HG03196 (cell line): ENCODE results near the gene KDM8.
"Not testable (repeated sequence)": the region's sequence is repeated elsewhere in the genome, so short reads cannot be mapped to it uniquely, and the experiment has no call there.

ENCODE experiments used
- ATAC-seq: cut with Tn5 transposase; IDR thresholded peaks from one replicate; pipeline ENCODE4 v1.9.1; 2021; ENCODE audit not compliant: unreplicated experiment

The KDM8 gene

DNA sequence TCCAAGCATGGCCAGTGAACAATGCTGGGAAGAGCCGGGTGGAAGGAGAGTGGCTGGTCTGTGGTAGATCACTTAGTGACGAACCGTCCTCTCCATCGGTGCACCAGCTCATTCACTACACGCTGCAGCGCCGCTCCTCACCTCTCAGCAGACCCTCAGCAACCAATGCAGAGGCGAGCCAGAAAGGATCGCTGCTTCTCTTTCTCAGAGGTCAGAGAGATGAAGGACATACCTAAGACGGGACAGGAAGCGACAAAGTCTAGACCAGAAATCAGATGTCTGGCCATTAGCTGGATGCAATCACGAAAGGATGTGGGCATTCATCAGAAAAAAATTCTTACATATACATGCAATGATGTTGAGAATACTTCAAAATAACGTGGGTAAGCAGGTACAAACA lies 38.3 kb downstream of the KDM8 start:
- ATAC-seq, result no peak

DNA sequence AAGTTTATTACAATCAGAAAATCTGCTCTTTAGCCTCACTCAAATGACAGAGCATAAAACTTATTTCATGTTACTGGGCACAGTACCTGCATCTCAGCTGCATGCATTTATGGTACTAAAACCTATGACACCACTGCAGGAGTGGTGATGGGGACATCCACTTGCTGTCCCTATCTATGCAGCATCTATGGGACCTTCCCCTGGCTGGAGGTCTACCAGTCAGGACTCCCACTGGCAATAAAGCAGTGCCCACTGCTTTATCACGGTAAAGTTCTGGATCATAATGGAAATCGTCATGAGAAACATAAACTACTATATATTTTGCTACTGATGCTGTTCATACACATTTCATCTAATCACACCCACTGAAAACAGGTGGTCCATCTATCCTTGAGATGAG lies 39.1 kb downstream of the KDM8 start:
- no peak for ATAC-seq

DNA sequence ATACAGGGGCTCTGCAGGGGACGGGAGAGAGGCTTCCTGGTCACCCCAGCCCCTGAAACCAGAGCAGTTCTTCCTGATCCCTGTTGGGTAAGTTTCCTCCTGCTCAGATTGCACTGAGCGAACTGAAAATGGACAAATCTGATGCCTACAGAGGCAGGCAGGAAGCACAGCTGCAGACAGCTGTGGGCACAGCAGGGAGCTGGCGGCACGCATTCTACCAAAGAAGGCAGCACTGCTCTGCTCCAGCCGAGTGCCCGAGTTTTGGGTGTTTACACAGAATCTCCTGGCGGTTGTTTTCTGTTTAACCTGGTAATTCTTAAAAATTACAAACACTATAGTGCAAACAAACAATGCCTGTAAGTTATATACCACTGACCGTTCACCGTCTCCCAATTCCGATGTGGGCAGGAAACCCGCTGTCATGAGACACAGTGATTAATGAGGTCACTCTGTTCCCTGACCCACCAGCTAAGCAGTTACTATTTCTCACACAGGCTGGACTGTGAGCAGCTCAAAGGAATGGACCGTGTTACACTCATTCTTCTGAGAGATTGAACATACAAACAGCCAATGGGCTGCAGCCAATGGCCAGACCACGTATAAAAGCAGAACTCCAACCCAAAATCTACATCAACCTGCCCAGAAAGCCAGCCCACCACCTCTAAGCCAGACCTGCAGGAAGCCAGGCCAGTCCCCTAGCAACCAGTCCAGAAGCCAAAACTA lies 39.7 kb downstream of the KDM8 start:
- no peak for ATAC-seq

DNA sequence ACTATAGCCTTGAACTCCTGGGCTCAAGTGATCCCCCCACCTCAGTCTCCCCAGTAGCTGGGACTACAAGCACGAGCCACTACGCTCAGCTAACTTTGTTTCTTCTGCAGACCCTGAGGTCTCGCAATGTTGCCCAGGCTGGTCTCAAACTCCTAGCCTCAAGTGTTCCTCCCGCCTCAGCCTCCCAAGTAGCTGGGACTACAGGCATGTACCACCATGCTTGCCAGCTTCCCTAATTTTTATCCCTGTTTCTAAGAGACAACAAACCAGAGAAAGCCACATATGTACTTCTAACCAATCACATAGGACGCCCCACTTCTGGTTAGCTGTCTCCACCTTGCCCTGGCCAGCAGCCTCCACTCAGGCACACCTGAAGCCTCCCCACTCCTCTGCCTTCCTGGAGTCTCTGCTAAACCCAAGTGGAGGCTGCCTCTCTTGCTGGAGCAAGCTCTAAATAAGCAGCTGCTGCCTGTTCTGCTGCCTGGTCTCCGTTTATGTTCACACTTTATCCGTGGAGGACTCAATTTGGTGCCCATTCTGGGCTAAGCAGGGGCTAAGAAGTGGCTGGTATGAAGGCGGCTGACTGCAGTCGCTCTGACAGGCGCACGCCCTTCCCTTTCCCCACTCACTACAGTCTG lies 40.5 kb downstream of the KDM8 start:
- ATAC-seq, result no peak

GRCh38 chr16:27244363-27244755 lies 41.0 kb downstream of the KDM8 start:
- no peak for ATAC-seq

DNA sequence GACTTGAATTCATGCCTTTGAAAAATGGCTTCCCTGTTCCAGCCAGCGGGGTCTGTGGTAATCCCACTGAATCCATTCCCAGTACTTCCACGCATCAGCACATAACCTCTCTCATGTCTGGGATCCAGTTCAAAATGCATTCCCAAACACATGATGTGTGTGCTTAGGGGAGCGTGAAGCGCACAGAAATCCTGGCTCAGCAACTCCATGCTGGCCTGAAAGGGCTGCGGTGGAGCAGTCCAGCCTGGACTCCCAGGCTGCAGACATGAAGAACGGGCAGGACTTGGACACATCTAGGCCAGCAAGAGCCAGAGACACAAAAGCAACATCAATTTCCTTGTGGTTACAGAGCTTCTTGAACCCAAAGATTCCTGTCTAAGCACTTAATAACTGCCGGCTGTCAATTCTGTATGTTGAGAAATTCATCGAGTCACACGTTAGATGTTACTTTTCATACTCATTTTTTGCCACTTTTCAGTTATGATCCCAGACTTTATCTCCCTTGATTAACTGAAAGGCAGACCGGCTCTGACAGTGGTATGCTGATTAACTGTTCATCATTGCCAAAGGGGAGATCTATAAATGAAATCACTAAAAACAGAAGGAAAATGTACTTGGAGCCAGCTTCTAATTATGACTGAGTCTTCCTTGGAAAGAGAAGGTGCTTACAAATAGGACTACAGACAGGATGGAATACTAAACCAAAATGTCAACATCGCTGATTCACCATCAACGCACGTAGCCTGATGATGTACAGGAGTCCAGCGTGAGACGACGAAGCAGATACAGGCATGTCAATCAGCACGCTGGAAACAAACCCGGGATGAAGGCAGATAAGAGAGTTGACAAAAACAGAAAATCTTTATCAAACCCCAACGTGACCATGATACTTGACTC lies 42.2 kb downstream of the KDM8 start:
- no peak for ATAC-seq

DNA sequence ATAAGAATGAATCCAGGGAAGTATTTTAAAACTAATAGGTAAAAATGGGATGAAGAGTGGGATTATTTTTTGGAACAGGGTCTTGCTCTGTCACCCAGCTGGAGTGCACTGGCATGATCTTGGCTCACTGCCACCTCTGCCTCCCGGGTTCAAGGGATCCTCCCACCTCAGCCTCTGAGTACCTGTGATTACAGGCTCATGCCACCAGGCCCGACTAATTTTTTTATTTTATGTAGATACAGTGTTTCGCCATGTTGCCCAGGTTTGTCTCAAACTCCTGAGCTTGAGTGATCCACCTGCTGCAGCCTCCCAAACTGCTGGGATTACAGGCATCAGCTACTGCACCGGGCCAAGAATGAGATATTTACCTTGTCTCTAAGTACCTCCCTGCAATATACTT lies 43.1 kb downstream of the KDM8 start:
- ATAC-seq, result no peak

DNA sequence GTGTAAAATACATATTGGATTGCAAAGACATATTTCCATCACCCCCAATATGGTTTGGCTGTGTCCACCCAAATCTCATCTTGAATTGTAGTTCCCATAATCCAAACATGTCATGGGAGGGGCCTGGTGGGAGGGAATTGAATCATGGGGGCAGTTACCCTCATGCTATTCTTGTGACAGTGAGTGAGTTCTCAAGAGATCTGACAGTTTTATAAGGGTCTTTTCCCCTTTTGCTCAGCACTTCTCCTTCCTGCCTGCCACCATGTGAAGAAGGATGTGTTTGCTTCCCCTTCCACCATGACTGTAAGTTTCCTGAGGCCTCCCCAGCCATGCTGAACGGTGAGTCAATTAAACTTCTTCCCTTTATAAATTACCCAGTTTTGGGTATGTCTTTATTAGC lies 43.8 kb downstream of the KDM8 start:
- ATAC-seq, result not testable (repeated sequence)

DNA sequence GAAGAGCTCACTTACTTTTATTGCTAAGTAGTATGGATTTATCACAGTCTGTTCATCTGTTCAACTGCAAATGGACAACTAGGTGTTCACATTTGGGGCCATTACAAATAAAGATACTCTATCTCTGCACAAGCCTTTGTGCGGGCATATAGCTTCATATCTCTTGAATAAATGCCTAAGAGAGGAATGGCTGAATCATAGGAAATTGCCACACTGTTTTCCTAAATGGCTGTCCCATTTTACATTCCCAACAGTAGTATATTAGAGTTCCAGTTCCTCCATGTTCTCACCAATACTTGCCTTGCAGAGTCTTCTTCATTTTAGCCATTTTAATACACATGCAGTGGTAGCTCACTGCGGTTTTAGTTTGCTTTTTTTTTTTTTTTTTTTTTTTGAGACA lies 44.7 kb downstream of the KDM8 start:
- no peak for ATAC-seq

- ATAC-seq, result not testable (repeated sequence)
Observed at GRCh38 chr16:27248886-27249285, 45.6 kb downstream of the KDM8 start.

- ATAC-seq, result no peak
Observed at GRCh38 chr16:27251541-27252205, 48.3 kb downstream of the KDM8 start.

DNA sequence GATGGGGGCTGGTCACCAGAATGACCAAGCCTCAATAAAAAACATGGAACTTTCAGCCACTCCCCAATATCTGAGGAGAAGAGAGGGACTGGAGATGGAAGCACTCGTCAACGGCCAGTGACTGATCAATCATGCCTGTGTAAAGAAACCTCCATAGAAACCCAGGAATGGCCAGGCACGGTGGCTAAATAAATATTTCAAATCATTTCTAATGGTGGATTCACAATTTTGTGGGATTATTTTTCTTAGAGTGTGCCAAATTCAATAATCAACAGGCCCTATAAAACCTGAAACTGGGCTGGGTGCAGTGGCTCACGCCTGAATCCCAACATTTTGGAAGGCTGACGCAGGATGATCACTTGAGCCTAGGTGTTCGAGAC lies 48.9 kb downstream of the KDM8 start:
- no peak for ATAC-seq

GRCh38 chr16:27253526-27253930 lies 50.2 kb downstream of the KDM8 start:
- no peak for ATAC-seq

DNA sequence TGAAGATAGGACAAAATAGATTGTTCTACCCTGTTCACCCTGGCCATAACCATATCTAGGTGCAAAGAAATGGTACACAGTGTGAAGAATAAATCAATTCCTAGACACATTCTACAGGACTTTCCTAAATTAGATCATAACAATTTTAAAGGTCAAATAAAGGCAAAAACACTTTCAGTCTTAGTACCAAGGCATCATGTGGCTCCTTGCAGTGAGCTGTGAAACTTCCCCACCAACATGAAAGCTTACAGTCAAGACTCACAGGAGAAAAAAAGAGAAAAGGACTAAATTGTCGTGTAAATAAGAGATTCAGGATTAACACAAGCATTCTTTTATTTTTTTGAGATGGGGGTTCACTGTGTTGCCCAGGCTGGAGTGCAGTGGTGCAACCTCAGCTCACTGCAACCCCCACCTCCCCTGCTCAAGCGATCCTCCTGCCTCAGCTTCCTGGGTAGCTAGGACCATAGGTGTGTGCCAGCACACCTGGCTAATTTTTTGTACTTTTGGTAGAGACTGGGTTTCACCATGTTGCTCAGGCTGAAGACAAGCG lies 51.0 kb downstream of the KDM8 start:
- ATAC-seq, result peak; percentile 74

- ATAC-seq, result no peak
Observed at GRCh38 chr16:27256861-27257260, 53.5 kb downstream of the KDM8 start.

GRCh38 chr16:27257271-27257670 lies 53.9 kb downstream of the KDM8 start:
- no peak for ATAC-seq

- ATAC-seq, result no peak
Observed at GRCh38 chr16:27258241-27258734, 55.0 kb downstream of the KDM8 start.

- ATAC-seq, result no peak
Observed at GRCh38 chr16:27259710-27260109, 56.4 kb downstream of the KDM8 start.

GRCh38 chr16:27262904-27263423 lies 59.6 kb downstream of the KDM8 start:
- not testable (repeated sequence) for ATAC-seq

GRCh38 chr16:27264151-27264550 lies 60.8 kb downstream of the KDM8 start:
- no peak for ATAC-seq

DNA sequence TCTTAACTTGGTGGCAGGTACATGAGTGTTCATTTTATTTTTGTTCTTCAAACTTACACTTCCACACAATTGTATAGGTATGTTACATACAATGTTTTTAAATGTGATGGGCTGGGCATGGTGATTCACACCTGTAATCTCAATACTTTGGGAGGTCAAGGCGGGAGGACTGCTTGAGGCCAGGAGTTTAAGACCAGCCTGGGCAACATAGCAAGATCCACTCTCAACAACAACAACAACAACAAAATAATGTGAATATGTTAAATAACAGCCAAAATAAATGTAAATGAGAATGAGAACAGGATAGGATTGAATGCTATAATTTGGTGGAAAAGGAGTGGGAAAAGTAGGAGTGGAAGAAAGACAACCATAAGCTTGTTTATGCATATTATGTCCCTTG lies 62.7 kb downstream of the KDM8 start:
- no peak for ATAC-seq
